Epithelial cell of esophagus (primary cell): ENCODE results near the gene TRIM4.
A peak's percentile ranks its signal among the peaks of the same experiment; 100 is the strongest.
"Not testable (repeated sequence)": the region's sequence is repeated elsewhere in the genome, so short reads cannot be mapped to it uniquely, and the experiment has no call there.

Experiments used
- DNase-seq: peaks from one replicate; pipeline ENCODE4 v3.0.0; 2010; ENCODE audit warnings: low read depth
- H3K4me3 ChIP-seq: 2 replicates; pipeline ENCODE4 v1.5.1; 2011; ENCODE audit warnings: mild to moderate bottlenecking, low read length, control low read depth
- CTCF ChIP-seq: IDR thresholded peaks from 2 replicates; pipeline ENCODE4 v1.5.1; 2011; ENCODE audit warnings: low read depth, mild to moderate bottlenecking, low read length, control low read depth, inconsistent platforms; ENCODE audit not compliant: insufficient read depth; ENCODE audit errors: missing control alignments

TRIM4 gene

GRCh38 chr7:99918959-99919813 is at the start of gene TRIM4:
Gene TRIM4, minus strand, starts transcription at chr7:99919530. Its CDS starts 129 bp downstream, at chr7:99919401.
- H3K4me3 ChIP-seq = peak within 1 kb of the TSS; percentile 89
- no peak for TF ChIP-seq CTCF
- peak; percentile 94 for DNase-seq

- no peak overlapping the region for H3K4me3 ChIP-seq
- TF ChIP-seq CTCF = no peak
- DNase-seq = no peak
Observed at GRCh38 chr7:99958564-99959227, 39.4 kb upstream of the TRIM4 start.

- no peak for TF ChIP-seq CTCF
- no peak overlapping the region for H3K4me3 ChIP-seq
- DNase-seq = peak; percentile 76
Observed at GRCh38 chr7:99955247-99955646, 35.9 kb upstream of the TRIM4 start.

GRCh38 chr7:99954643-99955042 is 35.3 kb upstream of the TRIM4 start:
- not testable (repeated sequence) for H3K4me3 ChIP-seq, DNase-seq

- no peak overlapping the region for H3K4me3 ChIP-seq
- DNase-seq = peak; percentile 75
- no peak for TF ChIP-seq CTCF
Observed at GRCh38 chr7:99953649-99954048, 34.3 kb upstream of the TRIM4 start.

- H3K4me3 ChIP-seq, DNase-seq: not testable (repeated sequence)
Observed at GRCh38 chr7:99952649-99953048, 33.3 kb upstream of the TRIM4 start.

- not testable (repeated sequence) for H3K4me3 ChIP-seq, DNase-seq
Observed at GRCh38 chr7:99950819-99951218, 31.5 kb upstream of the TRIM4 start.

- H3K4me3 ChIP-seq = no peak overlapping the region
- TF ChIP-seq CTCF = peak; percentile 36
- DNase-seq = peak; percentile 14
Observed at GRCh38 chr7:99949645-99950228, 30.4 kb upstream of the TRIM4 start.
